ENCODE data around the gene FYN.
A peak's percentile ranks its signal among the peaks of the same experiment; 100 is the strongest.

The FYN gene

DNA sequence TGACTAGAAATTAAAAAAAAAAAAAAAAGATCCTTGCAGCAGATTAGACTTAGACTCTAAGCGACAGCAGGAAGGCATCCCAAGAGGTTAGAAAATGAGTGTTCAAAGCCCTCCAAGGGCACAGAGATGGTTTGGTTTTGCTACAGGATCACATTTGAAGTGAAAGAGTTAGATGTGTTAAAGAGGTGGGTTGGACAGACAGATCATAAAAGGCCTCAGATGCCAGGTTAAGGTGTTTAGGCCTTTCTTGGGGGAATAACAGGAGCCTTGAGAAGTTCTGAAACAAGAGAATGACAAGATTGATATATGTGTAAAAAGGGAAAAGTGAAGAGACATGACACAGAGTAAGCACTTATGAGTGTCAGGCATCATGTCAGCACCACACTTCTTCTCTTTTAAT is 107.5 kb downstream of the FYN start:
- no peak for DNase-seq

DNA sequence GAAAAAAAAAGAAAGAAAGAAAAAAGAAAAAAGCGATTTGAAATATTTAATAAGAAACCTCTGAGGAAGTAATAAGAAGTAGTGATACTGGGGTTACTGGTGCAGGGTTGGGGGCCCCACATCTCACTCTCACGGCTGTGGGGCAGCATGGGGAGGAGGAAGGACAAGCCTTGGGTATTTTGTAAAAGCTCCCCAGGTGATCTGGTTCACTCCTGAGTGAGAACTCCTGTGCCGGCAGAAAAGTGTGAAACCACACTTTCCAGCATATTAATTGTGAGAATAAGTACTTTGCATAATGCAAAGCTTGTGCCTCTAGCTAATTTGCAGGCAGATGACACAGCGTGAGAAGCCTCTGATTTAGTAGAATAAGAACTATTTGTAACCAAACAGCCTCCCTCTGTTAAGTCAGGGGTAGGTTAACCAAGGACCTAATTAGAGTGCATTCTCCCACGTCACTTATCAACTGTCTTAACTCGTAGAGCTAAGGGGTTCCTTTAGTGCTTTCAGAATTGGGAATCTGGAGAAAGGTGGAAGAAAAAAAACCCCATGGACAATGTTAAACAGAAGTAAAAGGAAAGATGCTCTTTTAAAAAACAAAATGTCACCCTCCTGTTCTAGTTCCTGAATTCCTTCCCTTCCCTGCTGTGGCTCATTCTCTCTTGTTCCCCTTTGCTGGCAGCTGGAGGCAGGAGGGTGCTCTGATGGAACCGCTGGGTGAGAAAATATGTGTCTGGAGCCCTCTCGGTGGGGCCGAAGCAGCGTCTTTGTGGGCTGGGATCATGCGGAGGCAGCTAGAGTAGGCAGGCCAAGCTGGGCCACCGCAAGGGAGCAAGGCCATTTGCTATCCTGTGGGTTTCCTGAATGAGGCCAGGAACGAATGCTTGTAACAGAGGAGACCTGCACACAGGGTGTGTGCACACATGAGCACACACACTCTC is 108.7 kb downstream of the FYN start:
- no peak for DNase-seq

DNA sequence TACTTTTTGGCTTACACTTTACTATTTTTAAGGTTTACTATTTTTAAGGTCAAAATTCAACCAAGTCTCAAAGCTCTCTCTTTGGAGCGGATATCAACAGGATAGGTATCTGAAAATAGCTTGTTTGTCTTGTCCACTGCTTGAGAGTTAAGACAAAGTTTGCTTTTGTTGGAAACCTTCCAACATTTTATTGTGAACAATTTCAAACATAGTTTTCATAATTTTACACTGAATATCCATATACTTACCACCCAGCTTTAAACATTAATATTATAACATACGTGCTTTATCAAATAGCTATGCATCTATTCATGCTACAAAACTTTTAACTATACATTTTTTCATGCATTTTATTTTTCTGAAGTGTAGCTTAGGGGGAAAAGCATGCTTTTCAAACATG is 109.9 kb downstream of the FYN start:
- peak; percentile 60 for DNase-seq

DNA sequence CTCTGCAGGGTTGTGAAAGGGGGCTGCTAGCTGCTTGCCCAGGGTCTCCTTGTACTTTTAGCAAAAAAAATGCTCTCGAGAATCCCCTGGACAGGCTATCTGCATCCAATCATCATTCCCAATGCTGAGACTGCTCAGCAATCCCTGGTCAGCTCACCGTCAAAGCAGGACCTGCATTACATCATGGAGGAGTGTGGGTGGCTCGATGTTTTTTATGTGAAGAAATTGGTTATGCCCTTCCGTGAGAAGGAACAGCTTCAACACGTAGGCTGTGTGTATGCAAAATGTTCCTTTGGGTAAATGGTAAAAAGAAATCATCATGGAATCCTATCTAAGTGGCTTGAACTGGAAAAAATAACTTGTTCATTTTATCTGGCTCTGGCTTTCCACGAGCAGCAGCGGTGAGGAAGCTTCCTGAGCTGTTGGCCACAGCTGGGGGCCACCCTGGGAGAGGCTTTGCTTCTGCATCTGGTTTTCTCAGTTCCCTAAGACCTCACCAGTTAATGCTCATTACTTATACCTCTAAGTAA is 111.4 kb downstream of the FYN start:
- DNase-seq: peak; percentile 44

DNA sequence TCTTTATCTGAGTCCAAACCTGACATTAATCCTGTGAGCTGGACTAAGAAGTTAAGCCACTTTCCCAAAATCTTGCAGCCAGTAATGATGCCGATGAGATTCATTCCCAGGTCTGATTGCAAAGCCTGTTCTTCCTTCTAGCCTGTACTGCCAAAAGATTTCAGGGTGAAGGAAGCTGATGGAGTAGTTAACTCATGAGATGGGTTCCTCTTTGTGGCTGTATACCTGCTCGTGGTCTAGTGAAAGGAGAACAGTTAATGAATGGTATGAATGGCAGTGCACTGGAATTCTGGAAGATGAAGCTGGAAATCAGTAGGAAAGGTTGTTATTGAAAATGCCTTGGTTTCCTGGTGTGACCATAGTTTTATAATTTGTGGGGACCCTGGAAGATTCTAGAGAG is 112.0 kb downstream of the FYN start:
- DNase-seq: no peak

DNA sequence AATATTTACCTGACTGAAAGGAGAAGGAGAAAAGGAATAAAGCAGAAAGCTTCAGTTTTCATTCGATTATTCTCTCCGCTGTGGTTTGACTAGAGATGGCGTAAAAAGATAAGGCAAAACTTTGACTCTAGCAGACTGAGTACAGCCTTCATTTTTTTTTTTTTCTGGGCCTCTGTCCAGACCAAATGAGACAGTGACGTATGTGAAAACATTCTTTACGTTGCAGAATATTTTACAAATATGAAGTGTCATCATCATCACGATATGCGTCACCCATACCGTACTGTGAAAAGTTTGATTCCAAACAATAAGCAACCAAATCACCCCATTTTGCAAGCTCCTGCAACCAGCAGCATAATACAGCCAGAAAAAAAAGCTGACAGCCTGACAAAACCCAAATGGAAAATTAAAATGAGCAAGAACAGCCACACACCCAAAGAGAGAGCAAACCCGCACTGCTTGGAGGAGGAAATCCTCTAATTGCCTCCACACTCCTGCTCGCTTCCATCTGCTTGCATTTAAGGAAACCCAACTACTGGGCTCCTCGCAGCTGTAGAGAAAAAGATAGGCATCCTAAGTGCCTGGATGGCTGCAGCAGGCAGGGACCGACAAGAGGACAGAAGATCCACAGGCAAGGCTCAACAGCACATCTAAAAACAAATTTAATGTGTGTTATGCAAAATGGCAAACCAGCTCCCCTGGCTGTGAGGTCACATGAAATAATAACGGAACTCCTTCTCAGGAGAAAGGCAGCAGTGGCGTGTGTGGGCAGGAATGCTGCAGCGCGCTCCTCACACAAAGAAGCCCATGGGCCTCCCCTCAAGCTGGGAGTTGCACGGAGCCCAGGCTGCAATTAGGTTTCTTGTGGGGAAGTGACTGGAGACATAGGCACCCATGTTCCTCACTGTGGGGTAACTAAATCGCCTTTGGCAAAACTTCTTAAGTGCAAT is 113.1 kb downstream of the FYN start:
- DNase-seq: peak; percentile 95

DNA sequence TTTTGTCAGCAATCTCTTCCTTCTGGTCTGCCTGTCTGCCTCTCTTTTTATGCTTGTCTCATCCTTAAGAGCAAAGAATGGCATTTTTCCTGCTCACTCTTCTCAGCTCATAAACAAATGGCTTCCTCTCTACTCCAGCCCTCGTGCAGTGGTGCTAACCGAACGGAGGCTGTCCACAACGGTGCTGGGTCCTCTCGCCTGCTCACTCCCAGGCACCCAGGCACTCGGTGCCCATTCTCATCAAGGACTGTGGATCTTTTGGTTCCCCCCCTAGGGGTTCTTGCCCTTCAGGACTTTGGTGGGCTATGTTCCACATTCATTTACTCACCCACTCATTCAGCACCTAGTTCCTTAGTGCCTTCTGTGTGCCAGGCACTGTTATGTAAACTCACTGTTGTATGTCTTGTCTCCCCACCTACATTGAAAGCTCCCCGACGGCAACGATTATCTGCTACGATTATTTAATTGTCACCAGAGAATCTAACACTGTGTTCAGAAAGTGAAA is 113.9 kb downstream of the FYN start:
- peak; percentile 26 for DNase-seq

DNA sequence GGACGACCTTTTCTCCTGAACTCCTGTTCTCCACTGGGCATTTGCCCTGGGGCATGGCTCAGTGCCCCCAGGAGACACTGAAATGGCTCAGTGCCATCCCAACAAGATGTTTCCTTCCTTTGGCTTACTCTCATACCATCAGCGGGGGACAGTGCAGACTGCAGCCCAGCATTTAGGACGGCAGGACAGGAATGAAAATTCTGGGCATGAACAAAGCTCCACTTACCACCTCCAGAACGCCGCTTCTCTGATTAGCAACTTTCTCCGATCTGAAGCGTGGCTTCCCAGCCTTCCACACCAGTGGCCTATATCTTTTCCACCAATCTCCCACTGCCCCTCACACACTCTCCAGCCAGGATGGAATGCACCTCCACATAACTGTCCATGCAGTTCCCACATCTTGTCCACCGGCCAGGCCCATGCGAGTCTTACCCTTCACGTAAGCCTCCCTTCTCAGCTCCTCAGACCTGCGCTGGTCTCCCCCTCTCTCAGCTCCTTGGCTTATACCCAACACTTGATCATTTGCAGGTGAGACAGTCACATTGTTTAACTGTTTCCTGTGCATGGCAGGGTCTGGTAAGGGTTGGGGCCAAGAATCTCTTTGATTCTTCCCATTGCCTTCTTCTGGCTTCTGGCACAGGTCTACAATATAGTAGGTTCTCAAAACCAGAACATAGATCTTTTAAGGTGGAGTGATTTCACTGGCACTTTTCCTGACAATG is 114.5 kb downstream of the FYN start:
- no peak for DNase-seq

DNA sequence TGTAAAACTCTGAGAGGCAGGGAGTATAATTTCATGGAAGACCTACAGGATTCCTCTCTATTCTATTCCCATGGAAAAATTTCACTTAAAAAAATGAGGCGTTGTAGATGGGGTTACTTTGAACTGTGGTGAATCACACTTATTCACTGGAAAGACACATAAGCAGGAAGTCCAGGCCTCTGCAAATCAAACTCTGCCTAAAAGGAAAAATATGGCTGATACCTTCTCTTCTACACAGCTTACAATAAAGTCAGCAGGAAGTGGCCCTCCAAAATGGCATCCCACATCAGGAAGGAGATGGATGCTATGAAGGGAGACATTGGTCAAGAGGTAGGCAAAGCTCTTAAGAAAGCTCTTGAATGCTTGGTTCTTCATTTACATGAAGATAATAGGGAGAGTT is 115.9 kb downstream of the FYN start:
- DNase-seq: peak; percentile 72

DNA sequence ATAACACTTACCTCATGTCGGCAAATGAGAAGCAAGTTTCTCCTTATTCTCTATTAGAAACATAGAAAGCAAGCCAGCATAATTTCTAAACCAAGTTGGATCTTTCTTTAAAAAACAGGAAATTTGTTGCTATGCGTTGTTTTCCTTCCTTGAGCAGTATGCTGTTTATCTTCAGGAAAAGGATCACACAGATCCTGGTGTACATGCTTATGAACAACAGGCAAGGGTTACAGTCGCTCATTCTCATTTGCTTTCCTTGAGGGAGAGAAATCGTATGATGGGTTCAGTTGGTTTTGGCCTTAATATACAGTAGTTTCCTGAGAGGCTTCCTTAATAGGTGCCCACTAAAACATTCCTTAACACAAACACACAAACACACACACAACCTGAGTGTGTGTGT is 118.8 kb downstream of the FYN start:
- DNase-seq: no peak

DNA sequence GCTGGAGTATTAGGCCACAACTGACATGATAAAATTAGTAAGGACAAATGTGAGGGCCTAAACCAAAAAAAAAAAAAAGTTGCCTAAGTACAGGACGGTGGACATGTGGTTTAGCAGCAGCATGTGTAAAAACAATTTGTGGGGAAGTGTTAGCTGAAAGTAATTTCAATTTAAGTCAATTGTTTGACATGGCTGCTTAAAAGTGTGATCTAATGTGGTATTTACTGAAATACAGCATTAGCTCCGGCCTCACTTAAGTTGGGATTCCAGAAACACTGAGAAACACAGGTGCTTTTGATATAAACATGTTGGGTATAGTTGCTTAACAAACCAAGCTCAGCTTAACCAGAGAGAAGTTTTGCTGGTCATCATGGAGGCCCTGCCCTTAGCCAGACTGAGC is 119.7 kb downstream of the FYN start:
- no peak for DNase-seq

DNA sequence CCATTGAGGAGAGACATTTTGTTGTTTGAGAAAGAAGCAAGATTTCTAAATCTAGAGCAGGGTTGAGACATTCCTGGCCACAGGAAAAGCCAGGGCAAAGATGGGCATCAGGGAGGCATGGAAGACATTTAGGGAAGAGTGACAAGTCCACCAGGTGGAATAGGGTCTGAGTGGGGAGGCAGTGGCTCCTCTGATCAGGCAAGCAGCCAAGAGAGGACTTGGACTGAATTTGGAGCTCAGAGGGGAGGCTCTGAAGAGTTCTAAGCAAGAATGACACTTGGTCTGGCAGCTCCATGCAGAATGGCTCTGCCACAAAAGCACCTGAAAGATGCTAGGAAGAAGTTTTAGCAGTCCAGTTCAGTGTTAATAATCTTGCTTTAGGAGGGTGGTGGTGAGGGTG is 120.8 kb downstream of the FYN start:
- no peak for DNase-seq

DNA sequence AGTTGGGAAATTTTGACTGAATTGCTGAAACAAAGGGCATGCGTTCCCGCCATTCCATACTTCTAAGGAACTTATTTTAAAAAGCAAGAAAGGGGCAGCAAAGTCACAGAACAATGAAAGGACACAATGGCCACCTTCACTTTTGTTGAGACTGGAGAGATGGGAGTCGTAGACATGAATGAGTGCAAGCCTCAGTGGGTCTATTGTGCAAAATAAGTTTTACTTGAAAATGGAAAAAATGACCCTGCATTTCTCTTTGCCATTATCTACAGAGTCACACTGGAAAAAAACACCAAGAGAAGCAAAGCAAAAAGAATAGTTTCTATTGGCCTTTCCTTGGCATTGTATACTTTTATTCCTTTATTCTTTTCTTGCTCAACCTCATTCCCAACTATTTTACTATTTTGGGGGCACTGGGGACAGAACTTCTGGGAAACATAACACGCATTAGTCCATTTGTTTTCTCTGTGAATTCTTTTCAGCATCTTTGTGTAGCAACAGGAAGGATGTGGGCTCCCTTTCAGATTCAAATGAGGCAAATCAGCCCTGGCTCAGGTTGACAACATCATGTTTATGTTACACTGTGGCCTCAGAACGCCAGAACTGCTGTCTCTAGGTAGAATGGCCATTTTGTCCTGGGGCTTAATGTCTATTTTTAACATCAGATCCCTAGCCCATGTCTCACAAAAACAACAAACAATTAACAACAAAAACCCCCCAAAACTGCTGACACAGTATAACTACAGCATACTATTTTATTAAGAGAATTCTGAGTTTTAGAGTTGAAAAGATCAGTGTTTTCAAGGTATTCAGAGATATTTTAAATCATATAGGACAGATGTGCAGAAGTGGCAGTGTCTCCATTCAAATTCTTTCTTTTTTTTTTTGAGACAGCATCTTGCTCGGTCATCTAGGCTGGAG is 122.2 kb downstream of the FYN start:
- peak; percentile 54 for DNase-seq

DNA sequence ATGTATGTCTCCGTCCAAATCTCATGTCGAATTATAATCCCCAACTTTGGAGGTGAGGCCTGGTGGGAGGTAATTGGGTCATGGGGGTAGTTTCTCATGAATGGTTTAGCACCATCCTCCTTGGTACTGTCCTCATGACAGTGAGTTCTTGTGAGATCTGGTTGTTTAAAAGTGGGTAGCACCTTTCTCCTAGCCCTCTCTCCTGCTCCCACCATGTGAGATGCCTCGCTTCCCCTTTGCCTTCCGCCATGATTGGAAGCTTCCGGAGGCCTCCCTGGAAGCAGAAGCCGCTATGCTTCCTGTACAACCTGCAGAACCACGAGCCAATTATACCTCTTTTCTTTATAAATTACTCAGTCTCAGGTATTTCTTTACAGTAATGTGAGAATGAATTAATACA is 123.1 kb downstream of the FYN start:
- DNase-seq: no peak

DNA sequence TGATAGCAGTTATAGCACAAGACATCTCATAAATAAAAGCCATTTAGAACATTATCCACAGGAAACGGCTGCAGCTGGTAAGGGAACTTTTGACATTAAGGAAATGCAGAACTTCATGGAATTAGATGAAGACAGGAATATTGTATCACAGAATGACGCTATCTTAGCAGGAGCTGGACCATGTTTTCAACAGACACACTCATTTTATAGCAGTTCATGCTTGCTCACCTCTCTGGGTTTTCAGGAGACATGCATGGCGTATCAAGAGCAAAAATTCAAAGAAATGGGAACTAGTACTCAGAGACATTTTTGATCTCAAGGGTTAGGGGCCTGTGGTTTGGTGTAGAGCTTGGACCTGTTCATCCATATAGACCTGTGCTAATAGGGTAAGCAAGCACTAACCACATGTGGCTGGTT is 125.0 kb downstream of the FYN start:
- DNase-seq: no peak

DNA sequence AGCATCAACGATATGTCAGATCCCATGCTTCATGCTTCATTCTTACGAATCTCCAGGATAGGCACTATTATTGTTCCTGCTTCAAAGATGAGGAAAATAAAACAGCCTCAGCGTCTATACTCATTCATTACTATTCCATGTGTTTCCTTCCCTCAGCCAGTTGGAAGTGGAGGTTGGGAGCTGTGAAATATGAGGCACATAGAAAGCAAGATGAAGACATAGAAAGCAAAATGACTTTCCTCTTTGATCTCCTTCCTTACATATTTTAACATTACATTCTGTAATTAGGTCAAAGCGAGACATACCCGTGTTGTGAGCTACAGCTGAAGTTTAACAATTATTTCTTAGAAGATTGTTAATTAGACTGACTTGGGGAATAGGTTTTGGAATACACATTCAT is 125.4 kb downstream of the FYN start:
- DNase-seq: no peak

DNA sequence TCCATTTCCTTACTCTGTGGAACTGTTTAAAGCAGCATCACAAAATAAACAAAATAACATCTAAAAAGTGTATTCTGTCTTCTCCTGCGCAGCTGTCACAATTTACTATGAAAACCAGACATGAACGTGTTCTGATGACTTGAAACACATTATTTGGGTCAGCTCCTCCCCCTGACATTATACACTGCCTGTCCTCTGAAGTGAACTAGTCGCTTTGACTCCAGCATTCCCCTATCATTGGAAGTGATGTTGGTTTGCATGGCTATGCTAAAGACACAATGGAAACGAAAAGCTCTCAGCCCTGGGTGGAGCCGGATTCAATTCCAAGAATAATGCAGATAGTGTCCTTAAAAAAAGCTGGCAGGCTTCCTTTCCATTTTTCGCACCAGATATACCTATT is 125.9 kb downstream of the FYN start:
- DNase-seq: no peak

DNA sequence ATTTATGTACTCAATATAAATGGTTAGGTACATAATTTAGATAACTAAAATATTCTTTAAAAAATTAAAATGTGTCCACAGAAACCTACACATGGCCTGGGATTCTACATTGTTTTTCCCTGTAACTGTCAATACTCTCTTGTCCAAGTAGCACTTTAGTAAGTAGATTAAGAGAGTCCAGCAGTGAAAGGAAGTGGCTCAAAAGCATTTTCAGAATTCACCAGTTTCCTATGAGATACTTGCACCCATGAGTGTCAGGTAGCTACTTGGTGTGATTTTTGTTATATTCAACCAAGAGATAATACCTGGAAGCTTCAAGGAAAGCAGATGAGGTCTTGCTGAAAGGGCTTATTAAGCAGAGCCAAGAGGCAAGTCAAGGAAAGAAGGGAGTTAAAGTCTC is 126.3 kb downstream of the FYN start:
- no peak for DNase-seq

DNA sequence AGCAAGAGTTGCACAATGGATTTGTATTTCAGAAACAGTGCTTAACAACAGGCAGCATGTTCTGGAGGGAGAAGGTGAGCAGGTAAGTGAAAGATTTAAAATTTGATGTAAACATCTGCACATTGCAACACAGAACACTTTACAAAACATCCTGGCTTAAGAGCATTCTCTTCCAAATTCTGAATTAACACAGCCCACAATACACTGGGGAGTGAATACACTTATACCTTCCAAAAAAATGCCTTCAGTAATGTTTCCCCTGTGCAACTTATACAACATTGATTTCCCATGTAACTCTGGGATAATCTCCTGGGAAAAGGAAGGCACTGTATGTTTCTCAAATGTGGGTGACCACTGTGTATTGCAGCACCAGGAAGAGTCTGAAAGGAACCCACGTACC is 127.6 kb downstream of the FYN start:
- DNase-seq: no peak

DNA sequence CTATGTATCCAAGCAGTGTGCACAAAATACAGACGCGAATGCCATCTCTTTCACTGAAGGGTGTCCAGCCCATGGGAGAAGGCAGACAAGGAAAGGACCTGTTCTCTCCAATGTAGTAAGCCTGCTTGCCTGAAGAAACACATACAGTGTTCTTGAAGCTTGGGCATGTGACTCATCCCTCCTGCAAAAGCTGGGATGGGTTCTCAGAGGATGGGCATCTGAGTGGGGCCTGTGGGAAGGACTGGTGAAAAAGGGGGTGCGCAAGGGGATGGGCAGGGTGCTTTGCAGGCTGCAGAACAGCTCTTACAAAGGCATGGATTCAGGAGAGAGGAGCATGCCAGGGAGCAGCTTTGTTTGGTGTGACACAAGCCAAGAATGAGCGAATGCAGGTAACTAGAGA is 128.1 kb downstream of the FYN start:
- DNase-seq: no peak

DNA sequence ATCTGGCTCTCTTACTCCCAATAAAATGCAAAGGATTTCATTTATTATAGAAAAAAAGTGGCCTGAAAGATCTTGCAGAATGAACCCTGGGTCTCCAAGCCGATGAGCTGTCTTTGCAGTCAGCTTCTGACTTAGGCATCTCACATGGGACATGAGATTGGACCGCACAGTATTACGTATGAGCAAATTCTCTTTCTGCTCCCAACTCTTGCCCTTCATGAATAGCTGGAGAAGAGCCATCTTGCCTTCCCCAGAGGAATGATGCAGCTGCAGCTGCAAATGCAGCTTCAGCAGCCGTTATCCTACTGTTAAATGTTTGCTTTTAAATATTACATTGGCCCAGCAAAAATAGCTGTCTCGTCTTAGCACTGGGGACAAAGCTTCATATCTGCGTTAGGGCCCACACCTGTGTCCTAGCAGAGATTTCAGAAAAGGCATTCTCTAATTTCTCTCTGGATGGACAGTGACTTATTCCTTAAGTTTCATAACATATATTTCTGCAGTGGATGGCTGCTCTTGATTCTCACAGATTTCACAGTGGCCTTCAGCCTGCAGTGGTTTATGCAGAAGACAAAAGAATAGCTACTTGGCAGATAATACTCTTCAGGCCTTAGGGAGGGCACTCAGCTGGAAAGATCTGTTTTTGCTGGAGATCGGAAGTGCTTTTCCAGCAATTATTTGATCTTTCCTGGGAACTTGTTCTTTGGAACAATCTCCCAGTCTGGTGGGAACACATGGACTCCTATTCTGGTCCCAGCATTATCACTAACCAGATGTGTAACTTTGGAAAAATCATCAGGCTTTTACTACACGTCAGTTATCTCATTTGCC is 129.2 kb downstream of the FYN start:
- peak; percentile 79 for DNase-seq

All from fibroblast of skin of right quadriceps (primary cell).